Keratinocyte (primary cell): ENCODE measurements around the gene POM121L2.

ENCODE experiments used
- EZH2 ChIP-seq: IDR thresholded peaks from one replicate; pipeline ENCODE4 v1.6.1; 2012; ENCODE audit warnings: inconsistent platforms, mild to moderate bottlenecking, low read length, moderate library complexity
- TF ChIP-seq, protein P1 (sequence below), 3 experiments: IDR thresholded peaks in 1 of 3; conservative IDR thresholded peaks in 1 of 3; optimal IDR thresholded peaks in 1 of 3; 2 replicates in 2 of 3; 3 replicates in 1 of 3; pipeline versions ENCODE3 to v1.5.1; 2011; ENCODE audit warnings: low read length in 3 of 3, mild to moderate bottlenecking in 3 of 3, moderate library complexity in 2 of 3, control low read depth in 1 of 3, inconsistent platforms in 1 of 3; ENCODE audit not compliant: insufficient read depth in 2 of 3; ENCODE audit errors: extremely low read depth in 1 of 3

DNA sequence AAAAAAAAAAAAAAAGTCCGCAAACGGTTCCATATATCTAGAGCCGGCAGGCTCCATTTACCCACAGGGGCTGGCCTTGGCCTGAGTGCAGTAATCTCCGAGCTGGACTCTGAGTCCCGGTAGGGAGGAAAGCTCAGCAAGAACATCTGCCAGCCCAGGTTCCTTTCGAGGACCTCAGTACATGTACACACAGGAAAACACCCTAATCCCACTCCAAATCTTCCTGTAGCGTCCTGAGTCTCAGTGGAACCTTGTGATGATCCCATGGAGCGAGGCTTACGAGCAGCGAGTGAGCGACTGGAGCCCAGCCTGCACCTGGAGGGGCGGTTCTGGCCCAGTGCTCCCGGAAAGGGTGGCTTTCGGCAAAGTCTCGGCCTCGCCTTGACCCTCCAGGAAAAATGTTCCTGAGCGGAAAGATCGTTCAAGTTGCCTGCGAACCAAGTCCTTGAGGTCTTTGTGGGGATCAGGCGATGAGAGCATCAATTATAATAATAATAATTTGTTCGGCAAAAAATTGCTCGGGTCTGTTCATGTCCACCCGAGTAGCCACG is 32.5 kb downstream of the POM121L2 start:
- TF ChIP-seq, protein P1, sequence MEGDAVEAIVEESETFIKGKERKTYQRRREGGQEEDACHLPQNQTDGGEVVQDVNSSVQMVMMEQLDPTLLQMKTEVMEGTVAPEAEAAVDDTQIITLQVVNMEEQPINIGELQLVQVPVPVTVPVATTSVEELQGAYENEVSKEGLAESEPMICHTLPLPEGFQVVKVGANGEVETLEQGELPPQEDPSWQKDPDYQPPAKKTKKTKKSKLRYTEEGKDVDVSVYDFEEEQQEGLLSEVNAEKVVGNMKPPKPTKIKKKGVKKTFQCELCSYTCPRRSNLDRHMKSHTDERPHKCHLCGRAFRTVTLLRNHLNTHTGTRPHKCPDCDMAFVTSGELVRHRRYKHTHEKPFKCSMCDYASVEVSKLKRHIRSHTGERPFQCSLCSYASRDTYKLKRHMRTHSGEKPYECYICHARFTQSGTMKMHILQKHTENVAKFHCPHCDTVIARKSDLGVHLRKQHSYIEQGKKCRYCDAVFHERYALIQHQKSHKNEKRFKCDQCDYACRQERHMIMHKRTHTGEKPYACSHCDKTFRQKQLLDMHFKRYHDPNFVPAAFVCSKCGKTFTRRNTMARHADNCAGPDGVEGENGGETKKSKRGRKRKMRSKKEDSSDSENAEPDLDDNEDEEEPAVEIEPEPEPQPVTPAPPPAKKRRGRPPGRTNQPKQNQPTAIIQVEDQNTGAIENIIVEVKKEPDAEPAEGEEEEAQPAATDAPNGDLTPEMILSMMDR (optimal IDR thresholded peaks at IDR 0.05 in 1 of 3, IDR thresholded peaks at IDR 0.05 in 1 of 3, conservative IDR thresholded peaks at IDR 0.05 in 1 of 3; ENCODE audit: extremely low read depth in 1 of 3, insufficient read depth in 2 of 3, low read length in 3 of 3) = no peak
- no peak for TF ChIP-seq EZH2
